ENCODE results near the gene EIF2S3. TPM values are rescaled to one million over a fixed set of nuclear protein-coding genes. Genes with fewer than 3 reads are reported as not detected.

The EIF2S3 gene
- 185 and 271 TPM in 2 replicates for total RNA-seq

DNA sequence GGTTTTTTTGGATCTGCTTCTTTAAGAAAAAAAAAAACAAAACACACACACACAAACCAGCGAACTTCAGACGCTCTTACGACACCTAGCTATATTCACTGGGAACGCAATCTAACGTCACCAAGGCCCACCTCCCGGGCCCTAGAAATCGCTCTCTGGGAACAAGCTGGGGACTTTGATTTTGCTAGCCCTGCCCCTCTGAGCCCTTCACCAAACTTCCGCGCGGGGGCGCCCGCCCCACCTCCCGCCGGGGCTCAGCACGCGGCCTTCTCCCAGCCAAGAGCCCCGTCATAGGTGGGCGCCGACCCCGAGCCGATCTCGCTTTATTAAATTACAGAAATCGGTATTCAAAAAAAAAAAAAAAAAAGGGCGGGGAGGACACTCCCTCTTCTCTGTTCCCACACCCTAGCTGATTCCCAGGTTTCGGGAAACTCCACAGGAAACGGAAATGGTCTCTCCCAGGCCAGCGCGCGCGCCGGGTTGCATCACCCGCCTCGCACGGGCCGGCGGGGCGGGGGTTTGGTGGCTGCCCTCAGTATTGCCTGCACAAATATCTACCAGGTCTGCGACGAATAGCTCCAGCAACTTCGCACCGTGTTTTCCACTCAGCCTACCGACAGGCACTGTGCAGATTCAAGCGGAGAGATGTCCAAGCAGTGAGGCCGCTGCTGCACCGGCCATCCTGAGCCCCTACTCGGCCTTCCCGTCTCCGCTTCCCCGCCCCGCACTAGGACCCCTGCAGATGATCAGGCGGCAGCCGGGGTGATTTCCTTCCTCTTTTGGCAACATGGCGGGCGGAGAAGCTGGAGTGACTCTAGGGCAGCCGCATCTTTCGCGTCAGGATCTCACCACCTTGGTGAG is at the start of gene EIF2S3:
Gene EIF2S3 (plus strand): TSS at position 775 of the 861 bp plus-strand sequence. CDS start 13 bp downstream, at position 788.

GRCh38 chrX:24027086-24027485 is 27.7 kb upstream of the EIF2S3 start, which contains the start of gene KLHL15:
KLHL15 (minus strand) TSS chrX:24027186; CDS start chrX:24006693, 20,493 bp downstream.

Other genes with a start within 250 kb of the EIF2S3 start
- gene APOO, start 147.0 kb upstream of the EIF2S3 start, total RNA-seq: 8.3 and 9.8 TPM in 2 replicates
- not detected in 2 replicates for gene CXorf58, start 146.9 kb upstream of the EIF2S3 start, total RNA-seq
- 8.6 and 8.8 TPM in 2 replicates for gene KLHL15, start 27.8 kb upstream of the EIF2S3 start, total RNA-seq
- gene ZFX, start 94.8 kb downstream of the EIF2S3 start, total RNA-seq: 51.9 and 53.2 TPM in 2 replicates

All from smooth muscle cell of the umbilical artery (primary cell).